IPS DF 6.9 (cell line): Measurements from ENCODE around the gene SFXN5.

Experiments
- DNase-seq: peaks from one replicate; pipeline ENCODE4 v3.0.0-alpha.2; 2013; ENCODE audit warnings: low read depth, low spot score
- H3K27ac ChIP-seq: one replicate; pipeline ENCODE4 v1.5.1; 2013; ENCODE audit warnings: low read length, control low read depth
- H3K27me3 ChIP-seq: 2 replicates; pipeline ENCODE4 v1.6.1; 2013; ENCODE audit warnings: mild to moderate bottlenecking, low read length; ENCODE audit not compliant: control insufficient read depth, insufficient read depth
- H3K36me3 ChIP-seq: 2 replicates; pipeline ENCODE4 v1.6.1; 2013; ENCODE audit warnings: low read length; ENCODE audit not compliant: control insufficient read depth, insufficient read depth
- H3K4me1 ChIP-seq: 2 replicates; pipeline ENCODE4 v1.6.1; 2013; ENCODE audit warnings: low read length; ENCODE audit not compliant: control insufficient read depth, insufficient read depth
- H3K4me3 ChIP-seq: 2 replicates; pipeline ENCODE4 v1.5.1; 2013; ENCODE audit warnings: mild to moderate bottlenecking, low read length
- H3K9me3 ChIP-seq: 2 replicates; pipeline ENCODE4 v1.6.1; 2013; ENCODE audit warnings: low read length, inconsistent platforms; ENCODE audit not compliant: control insufficient read depth, insufficient read depth
- WGBS: extraction: QIAGEN DNeasy Blood & Tissue Kit; methylation state at CpG from one replicate; pipeline ENCODE4 v1.1.7; 2013; ENCODE audit warnings: mixed read lengths, missing lambda C conversion rate; ENCODE audit not compliant: insufficient read length, insufficient coverage; 5-methylcytosine and 5-hydroxymethylcytosine counted together

The SFXN5 gene

GRCh38 chr2:72991439-72991725, 80.1 kb downstream of the SFXN5 start:
- WGBS, result no CpG with 5 or more reads among the region's 6 CpGs
- Histone ChIP-seq H3K27ac (no peak overlapping the region), H3K4me3 (no peak overlapping the region), H3K9me3 (no peaks in the 10 kb centered on the region), H3K4me1 (no peaks in the 10 kb centered on the region), H3K27me3 (no peaks in the 10 kb centered on the region), H3K36me3 (no peaks in the 10 kb centered on the region)
- DNase-seq, result no peak

- Histone ChIP-seq H3K36me3 (no peaks in the 10 kb centered on the region), H3K4me1 (no peaks in the 10 kb centered on the region), H3K9me3 (no peaks in the 10 kb centered on the region), H3K27ac (no peak overlapping the region), H3K27me3 (no peaks in the 10 kb centered on the region), H3K4me3 (no peak overlapping the region)
- no peak for DNase-seq
- no CpG with 5 or more reads among the region's 13 CpGs for WGBS
Measured at GRCh38 chr2:72990695-72991438, 80.6 kb downstream of the SFXN5 start.

DNA sequence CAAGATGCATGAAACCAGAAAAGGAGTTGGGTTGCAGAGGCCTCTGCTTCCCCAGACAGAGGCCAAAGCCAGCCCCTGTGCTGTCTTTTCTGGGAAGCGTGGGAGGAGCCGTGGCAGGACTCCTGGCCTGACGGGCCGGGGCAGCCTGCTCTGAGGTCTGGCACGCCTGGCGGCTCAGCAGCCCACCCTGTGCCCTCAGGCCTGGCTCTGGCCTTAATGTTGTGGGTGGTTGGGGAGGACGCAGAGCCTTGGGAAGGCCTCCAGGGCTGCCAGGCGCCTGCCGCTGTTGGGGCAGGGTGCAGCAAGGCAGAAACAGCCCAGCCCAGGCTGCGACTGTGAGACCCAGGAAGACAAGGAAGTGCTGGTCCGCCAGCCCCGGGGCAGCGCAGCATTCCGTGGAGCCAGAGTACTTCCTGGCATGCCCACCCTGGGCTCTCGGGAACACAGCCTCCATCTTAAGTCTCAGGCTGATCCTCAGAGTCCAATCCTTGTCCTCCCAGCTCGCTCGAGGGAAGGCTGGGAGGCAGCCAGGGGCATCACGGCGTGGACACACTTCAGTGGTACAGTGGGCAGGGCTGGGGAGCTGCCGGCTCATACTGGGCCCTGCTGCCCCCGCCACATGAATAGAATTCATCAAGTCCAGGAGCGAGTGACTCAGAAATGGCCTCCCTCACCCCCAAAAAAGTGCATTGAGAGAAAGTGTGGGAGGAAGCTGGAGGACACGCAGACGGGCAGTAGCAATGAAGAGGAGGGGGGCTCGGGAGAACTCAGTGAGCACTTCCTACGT, 81.5 kb downstream of the SFXN5 start:
- Histone ChIP-seq H3K9me3 (no peaks in the 10 kb centered on the region), H3K27me3 (no peaks in the 10 kb centered on the region), H3K4me1 (no peaks in the 10 kb centered on the region), H3K4me3 (no peak overlapping the region), H3K36me3 (no peaks in the 10 kb centered on the region), H3K27ac (no peak overlapping the region)
- WGBS, result no CpG with 5 or more reads among the region's 26 CpGs
- DNase-seq, result no peak

- Histone ChIP-seq H3K27ac (no peak overlapping the region), H3K9me3 (no peaks in the 10 kb centered on the region), H3K27me3 (no peaks in the 10 kb centered on the region), H3K4me3 (no peak overlapping the region), H3K4me1 (no peaks in the 10 kb centered on the region), H3K36me3 (no peaks in the 10 kb centered on the region)
- no CpG with 5 or more reads among the region's 9 CpGs for WGBS
- DNase-seq, result no peak
Measured at GRCh38 chr2:72988726-72989273, 82.7 kb downstream of the SFXN5 start.

DNA sequence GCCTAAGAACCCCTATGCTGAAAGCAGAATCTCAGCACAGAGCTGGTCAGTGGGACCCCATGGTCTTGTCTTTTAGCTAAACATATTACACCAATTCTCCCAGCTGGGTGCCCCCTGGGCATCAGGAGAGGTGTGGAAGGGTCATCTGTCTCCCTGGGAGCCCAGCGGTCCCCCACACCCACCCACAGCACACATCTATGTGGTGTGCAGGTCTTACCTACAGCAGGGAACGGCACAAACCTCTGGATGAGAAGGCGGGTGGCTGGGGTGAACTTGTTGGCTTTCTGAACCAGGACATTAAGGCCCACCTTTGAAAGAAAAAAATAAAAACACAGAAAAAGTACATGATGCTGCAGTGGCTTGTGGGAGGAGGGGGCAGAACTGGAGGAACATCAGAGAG, 83.5 kb downstream of the SFXN5 start:
- WGBS, result no CpG with 5 or more reads among the region's 3 CpGs

GRCh38 chr2:72985891-72986683, 85.4 kb downstream of the SFXN5 start:
- no peaks in the 10 kb centered on the region for H3K36me3 ChIP-seq
- H3K27ac ChIP-seq, result no peak overlapping the region
- no peaks in the 10 kb centered on the region for H3K9me3 ChIP-seq
- no peak for DNase-seq
- H3K4me1 ChIP-seq, result no peaks in the 10 kb centered on the region
- no peak overlapping the region for H3K4me3 ChIP-seq
- no peaks in the 10 kb centered on the region for H3K27me3 ChIP-seq
- WGBS, result no CpG with 5 or more reads among the region's 12 CpGs

More for the DNA sequence above, 83.5 kb downstream of the SFXN5 start:
- Histone ChIP-seq H3K4me3 (no peak overlapping the region), H3K36me3 (no peaks in the 10 kb centered on the region), H3K27me3 (no peaks in the 10 kb centered on the region), H3K4me1 (no peaks in the 10 kb centered on the region), H3K27ac (no peak overlapping the region), H3K9me3 (no peaks in the 10 kb centered on the region)
- no peak for DNase-seq

GRCh38 chr2:72985136-72985535, 86.4 kb downstream of the SFXN5 start:
- no CpG with 5 or more reads among the region's 5 CpGs for WGBS
- no peaks in the 10 kb centered on the region for H3K9me3 ChIP-seq
- H3K4me3 ChIP-seq, result no peak overlapping the region
- H3K27me3 ChIP-seq, result no peaks in the 10 kb centered on the region
- H3K27ac ChIP-seq, result no peak overlapping the region
- H3K4me1 ChIP-seq, result no peaks in the 10 kb centered on the region
- no peaks in the 10 kb centered on the region for H3K36me3 ChIP-seq
- DNase-seq, result no peak

GRCh38 chr2:72984172-72984671, 87.3 kb downstream of the SFXN5 start:
- Histone ChIP-seq H3K27me3 (no peaks in the 10 kb centered on the region), H3K9me3 (no peaks in the 10 kb centered on the region), H3K4me3 (no peak overlapping the region), H3K36me3 (no peaks in the 10 kb centered on the region), H3K27ac (no peak overlapping the region), H3K4me1 (no peaks in the 10 kb centered on the region)
- DNase-seq, result no peak
- no CpG with 5 or more reads among the region's 7 CpGs for WGBS

DNA sequence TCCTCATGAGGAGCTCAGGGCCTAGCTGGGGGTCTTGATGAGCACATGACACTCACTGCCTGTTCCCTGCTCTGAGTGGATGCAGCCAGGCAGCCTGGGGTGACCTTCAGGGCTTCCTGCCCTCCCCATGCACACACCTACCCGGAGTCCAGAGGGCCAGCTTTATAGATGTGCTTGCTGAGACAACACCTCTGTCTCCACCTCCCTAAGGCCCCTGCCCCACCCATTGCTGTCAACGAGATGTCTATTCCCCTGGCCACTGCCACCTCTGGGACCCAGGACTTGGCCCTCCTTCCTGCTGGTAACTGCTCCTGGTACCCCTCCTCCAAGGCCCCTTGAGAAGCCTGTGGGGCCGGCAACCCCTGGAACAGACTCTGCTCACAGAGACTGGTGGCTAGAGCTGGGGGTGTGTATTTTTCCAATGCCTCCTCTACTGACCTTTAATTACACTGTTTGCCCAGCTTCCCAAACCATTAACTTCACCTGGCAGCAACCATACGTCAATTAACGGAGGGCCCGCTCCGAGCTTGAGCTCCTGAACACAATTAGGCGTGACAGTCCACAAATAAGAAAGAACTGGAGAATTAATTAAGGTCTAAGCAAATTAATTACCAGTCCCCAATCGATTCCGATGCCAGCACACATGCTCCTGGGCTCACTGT, 87.9 kb downstream of the SFXN5 start:
- Histone ChIP-seq H3K36me3 (no peaks in the 10 kb centered on the region), H3K4me3 (no peak overlapping the region), H3K9me3 (no peaks in the 10 kb centered on the region), H3K27ac (no peak overlapping the region), H3K4me1 (no peaks in the 10 kb centered on the region), H3K27me3 (no peaks in the 10 kb centered on the region)
- no CpG with 5 or more reads among the region's 10 CpGs for WGBS
- no peak for DNase-seq
